ENCODE data around the gene LRRN2.

LRRN2 gene

GRCh38 chr1:204592246-204592948, 93.1 kb downstream of the LRRN2 start:
- DNase-seq = no peak

- DNase-seq = no peak
Measured at GRCh38 chr1:204591473-204592090, 94.0 kb downstream of the LRRN2 start.

GRCh38 chr1:204589409-204590038, 96.0 kb downstream of the LRRN2 start:
- no peak for DNase-seq

GRCh38 chr1:204588826-204589225, 96.7 kb downstream of the LRRN2 start:
- DNase-seq = no peak

- DNase-seq = no peak
Measured at GRCh38 chr1:204587621-204588020, 97.9 kb downstream of the LRRN2 start.

GRCh38 chr1:204584699-204585372, 100.7 kb downstream of the LRRN2 start:
- DNase-seq = no peak

- DNase-seq = no peak
Measured at GRCh38 chr1:204583909-204584632, 101.5 kb downstream of the LRRN2 start.

- no peak for DNase-seq
Measured at GRCh38 chr1:204581759-204582158, 103.8 kb downstream of the LRRN2 start.

- DNase-seq = no peak
Measured at GRCh38 chr1:204580862-204581261, 104.7 kb downstream of the LRRN2 start.

GRCh38 chr1:204579681-204580080, 105.9 kb downstream of the LRRN2 start:
- no peak for DNase-seq

- peak; percentile 63 for DNase-seq
Measured at GRCh38 chr1:204578867-204579664, 106.5 kb downstream of the LRRN2 start.

GRCh38 chr1:204577794-204578478, 107.6 kb downstream of the LRRN2 start:
- no peak for DNase-seq

GRCh38 chr1:204576422-204576821, 109.1 kb downstream of the LRRN2 start:
- no peak for DNase-seq

GRCh38 chr1:204575221-204576190, 110.0 kb downstream of the LRRN2 start:
- DNase-seq = no peak

- no peak for DNase-seq
Measured at GRCh38 chr1:204574865-204575163, 110.7 kb downstream of the LRRN2 start.

- no peak for DNase-seq
Measured at GRCh38 chr1:204574016-204574864, 111.3 kb downstream of the LRRN2 start.

- DNase-seq = no peak
Measured at GRCh38 chr1:204572923-204573922, 112.3 kb downstream of the LRRN2 start.

GRCh38 chr1:204571631-204572030, 113.9 kb downstream of the LRRN2 start:
- DNase-seq = no peak

Measured in activated CD4-positive, alpha-beta T cell treated with anti-CD3 and anti-CD28 coated beads for 48 hours (primary cell).